IMR-90 (cell line): ENCODE data around the gene RASGEF1C. TPM values are rescaled to one million over a fixed set of nuclear protein-coding genes. Genes with fewer than 3 reads are reported as not detected.

Experiments
- ATAC-seq: fragments of 200-7000 bp; cut with Tn5 transposase; 2 replicates; pipeline ENCODE4 v1.9.1; 2020; ENCODE audit warnings: low read depth, mild to moderate bottlenecking, moderate library complexity
- BruUV-seq: library from RNA; stranded (reverse); fragments of 400-500 nt; replicated peaks from 2 replicates; lab custom pipeline; 2021; lab: Mats Ljungman, UMichigan
- CTCF ChIA-PET: fragments of 300-600 bp; formaldehyde crosslinking; extraction: SDS; loops from one replicate; lab custom pipeline; 2021; ENCODE audit warnings: antibody characterized with exemption; lab: Yijun Ruan, JAX
- POLR2A ChIA-PET: fragments of 300-600 bp; sonication (Branson Sonifier 250); formaldehyde crosslinking; loops from one replicate; lab custom pipeline; 2022; ENCODE audit warnings: antibody characterized with exemption; ENCODE audit not compliant: unreplicated experiment; lab: Charles Lee
- DNase-seq: peaks from one replicate; pipeline ENCODE4 v3.0.0; 2013
- H2AFZ ChIP-seq: replicated peaks from 2 replicates; pipeline ENCODE3; 2013; ENCODE audit warnings: low read length, mild to moderate bottlenecking; ENCODE audit not compliant: poor library complexity
- H2AK5ac ChIP-seq: 2 replicates; pipeline ENCODE4 v1.6.1; 2013; ENCODE audit warnings: low read depth, low read length, inconsistent platforms
- H2AK9ac ChIP-seq: replicated peaks from 2 replicates; pipeline ENCODE3; 2013; ENCODE audit warnings: mild to moderate bottlenecking, low read depth, low read length, moderate library complexity; ENCODE audit not compliant: poor library complexity
- H2BK120ac ChIP-seq: 2 replicates; pipeline ENCODE4 v1.6.1; 2013; ENCODE audit warnings: low read depth, low read length, inconsistent platforms
- H2BK15ac ChIP-seq: 3 replicates; pipeline ENCODE4 v1.6.1; 2013; ENCODE audit warnings: low read depth, low read length, inconsistent platforms
- H2BK20ac ChIP-seq: 2 replicates; pipeline ENCODE4 v1.6.1; 2013; ENCODE audit warnings: low read depth, mild to moderate bottlenecking, inconsistent platforms, low read length, moderate library complexity
- H2BK5ac ChIP-seq: 2 replicates; pipeline ENCODE4 v1.6.1; 2013; ENCODE audit warnings: mild to moderate bottlenecking, low read depth, low read length, inconsistent platforms; ENCODE audit not compliant: poor library complexity, severe bottlenecking
- H3K14ac ChIP-seq: replicated peaks from 2 replicates; pipeline ENCODE4 v1.6.1; 2013; ENCODE audit warnings: low read depth, low read length, inconsistent platforms
- H3K18ac ChIP-seq: 2 replicates; pipeline ENCODE4 v1.6.1; 2013; ENCODE audit warnings: low read depth, low read length, control low read depth
- H3K23ac ChIP-seq: 2 replicates; pipeline ENCODE4 v1.6.1; 2013; ENCODE audit warnings: low read depth, low read length, inconsistent platforms
- H3K27ac ChIP-seq: 2 replicates; pipeline ENCODE4 v1.5.1; 2013; ENCODE audit warnings: mild to moderate bottlenecking, control low read depth, low read length; ENCODE audit not compliant: insufficient read depth
- H3K27me3 ChIP-seq: 2 replicates; pipeline ENCODE4 v1.6.1; 2013; ENCODE audit warnings: low read length; ENCODE audit not compliant: control insufficient read depth, insufficient read depth
- H3K36me3 ChIP-seq: 2 replicates; pipeline ENCODE4 v1.6.1; 2013; ENCODE audit warnings: low read length, mixed read lengths; ENCODE audit not compliant: control insufficient read depth, insufficient read depth
- H3K4ac ChIP-seq: 2 replicates; pipeline ENCODE4 v1.6.1; 2013; ENCODE audit warnings: low read depth, low read length, inconsistent platforms
- H3K4me1 ChIP-seq: 2 replicates; pipeline ENCODE4 v1.6.1; 2013; ENCODE audit warnings: low read length, mixed read lengths; ENCODE audit not compliant: control insufficient read depth, insufficient read depth
- H3K4me2 ChIP-seq: 2 replicates; pipeline ENCODE4 v1.6.1; 2013; ENCODE audit warnings: low read depth, mild to moderate bottlenecking, control low read depth, low read length, moderate library complexity
- H3K4me3 ChIP-seq: 2 replicates; pipeline ENCODE4 v1.5.1; 2013; ENCODE audit warnings: low read depth, mild to moderate bottlenecking, control low read depth, low read length, moderate library complexity; ENCODE audit not compliant: insufficient read depth
- H3K56ac ChIP-seq: 2 replicates; pipeline ENCODE4 v1.6.1; 2013; ENCODE audit warnings: low read length, inconsistent platforms; ENCODE audit not compliant: insufficient read depth; ENCODE audit errors: extremely low read depth
- H3K79me1 ChIP-seq, 2 experiments: 2 replicates each; pipeline ENCODE4 v1.6.1; 2013; ENCODE audit warnings: low read length in 2 of 2, inconsistent platforms in 1 of 2, low read depth in 1 of 2
- H3K9ac ChIP-seq: 2 replicates; pipeline ENCODE4 v1.6.1; 2013; ENCODE audit warnings: low read depth, low read length, control low read depth
- H3K9me1 ChIP-seq: 2 replicates; pipeline ENCODE4 v1.6.1; 2013; ENCODE audit warnings: low read length, inconsistent platforms; ENCODE audit not compliant: insufficient read depth
- H3K9me3 ChIP-seq: 2 replicates; pipeline ENCODE4 v1.6.1; 2013; ENCODE audit warnings: low read length; ENCODE audit not compliant: control insufficient read depth, insufficient read depth
- H4K20me1 ChIP-seq: 2 replicates; pipeline ENCODE4 v1.6.1; 2013; ENCODE audit warnings: low read length, inconsistent platforms; ENCODE audit not compliant: insufficient read depth
- H4K5ac ChIP-seq: 2 replicates; pipeline ENCODE4 v1.6.1; 2013; ENCODE audit warnings: mild to moderate bottlenecking, low read depth, low read length, control low read depth
- H4K8ac ChIP-seq, 2 experiments: 2 replicates each; pipeline ENCODE4 v1.6.1; 2013; ENCODE audit warnings: low read depth in 2 of 2, low read length in 2 of 2, control low read depth in 1 of 2, inconsistent platforms in 1 of 2
- H4K91ac ChIP-seq: 2 replicates; pipeline ENCODE4 v1.6.1; 2013; ENCODE audit warnings: low read depth, low read length, inconsistent platforms; ENCODE audit not compliant: insufficient read depth
- BHLHE40 ChIP-seq: fragments of 150-350 bp; IDR thresholded peaks from 2 replicates; pipeline ENCODE4 v1.6.1; 2016; ENCODE audit warnings: mild to moderate bottlenecking, low read depth, low read length
- CEBPB ChIP-seq: IDR thresholded peaks from 2 replicates; pipeline ENCODE4 v1.6.1; 2012; ENCODE audit warnings: low read depth, low read length, improper control_type of control experiment
- CHD1 ChIP-seq: IDR thresholded peaks from 2 replicates; pipeline ENCODE4 v1.6.1; 2012; ENCODE audit warnings: low read depth, low read length, improper control_type of control experiment
- FOS ChIP-seq: fragments of 150-350 bp; IDR thresholded peaks from 2 replicates; pipeline ENCODE4 v1.6.1; 2016; ENCODE audit warnings: low read depth, low read length
- MAFK ChIP-seq: IDR thresholded peaks from 2 replicates; pipeline ENCODE4 v1.6.1; 2012; ENCODE audit warnings: low read depth, low read length, improper control_type of control experiment
- MAZ ChIP-seq: IDR thresholded peaks from 2 replicates; pipeline ENCODE4 v1.6.1; 2012; ENCODE audit warnings: low read depth, mild to moderate bottlenecking, low read length, improper control_type of control experiment, moderate library complexity, borderline replicate concordance
- MXI1 ChIP-seq: IDR thresholded peaks from 2 replicates; pipeline ENCODE4 v1.6.1; 2012; ENCODE audit warnings: low read depth, mild to moderate bottlenecking, low read length, moderate library complexity, borderline replicate concordance
- NFE2L2 ChIP-seq: fragments of 150-350 bp; IDR thresholded peaks from 2 replicates; pipeline ENCODE4 v1.6.1; 2016; ENCODE audit warnings: low read depth, mild to moderate bottlenecking, low read length
- POLR2A ChIP-seq: IDR thresholded peaks from 2 replicates; pipeline ENCODE4 v1.6.1; 2012; ENCODE audit warnings: mild to moderate bottlenecking, low read depth, low read length
- RAD21 ChIP-seq: IDR thresholded peaks from 2 replicates; pipeline ENCODE4 v1.6.1; 2012; ENCODE audit warnings: low read length, improper control_type of control experiment
- RCOR1 ChIP-seq: IDR thresholded peaks from 2 replicates; pipeline ENCODE4 v1.6.1; 2012; ENCODE audit warnings: mild to moderate bottlenecking, low read length, improper control_type of control experiment; ENCODE audit not compliant: insufficient replicate concordance
- RFX5 ChIP-seq: IDR thresholded peaks from 2 replicates; pipeline ENCODE4 v1.8.0; 2012; ENCODE audit warnings: low read depth, mild to moderate bottlenecking, low read length, moderate library complexity
- SMC3 ChIP-seq: fragments of 150-350 bp; IDR thresholded peaks from 2 replicates; pipeline ENCODE4 v1.6.1; 2016; ENCODE audit warnings: low read depth, mild to moderate bottlenecking, antibody characterized with exemption, low read length, moderate library complexity
- USF2 ChIP-seq: fragments of 150-350 bp; IDR thresholded peaks from 2 replicates; pipeline ENCODE4 v1.6.1; 2017; ENCODE audit warnings: mild to moderate bottlenecking, antibody characterized with exemption, low read length, low read depth
- WGBS, 2 experiments: methylation state at CpG; one replicate each; pipeline versions ENCODE4 v1.1.5 to v1.1.7; 2013; ENCODE audit warnings: missing lambda C conversion rate in 2 of 2; ENCODE audit not compliant: insufficient read length in 1 of 2; ENCODE audit errors: extremely low coverage in 2 of 2; 5-methylcytosine and 5-hydroxymethylcytosine counted together
- dilution Hi-C: fragments of 300-500 bp; cut with HindIII; formaldehyde crosslinking; loops from one replicate; pipeline ENCODE4 v1.14.3; 2018; ENCODE audit warnings: low sequenced_read_pairs; ENCODE audit not compliant: unreplicated experiment
- in situ Hi-C: fragments of 300-500 bp; cut with MboI; formaldehyde crosslinking; loops from 3 replicates; pipeline ENCODE4 v1.14.3; 2019; ENCODE audit warnings: low sequenced_read_pairs, inconsistent platforms, mixed read lengths
- intact Hi-C: fragments of 100-400 bp; cut with micrococcal nuclease; formaldehyde crosslinking; loops from 2 replicates; pipeline ENCODE4 v1.10.0; 2022
- polyA plus RNA-seq, 3 experiments: library from polyadenylated mRNA; depleted of rRNA; stranded (reverse); fragments of >200 nt; gene quantifications; 2 replicates each; pipeline ENCODE4 v1.2.3, GENCODE V29; 2012; ENCODE audit warnings: low replicate concordance in 1 of 3
- total RNA-seq: library from RNA; depleted of rRNA; stranded (reverse); fragments of >200 nt; gene quantifications from 2 replicates; pipeline ENCODE4 v1.2.3, GENCODE V29; 2012
- TF ChIP-seq, protein P1 (sequence below): fragments of 150-350 bp; IDR thresholded peaks from 2 replicates; pipeline ENCODE4 v1.6.1; 2016; ENCODE audit warnings: low read depth, mild to moderate bottlenecking, low read length, moderate library complexity, borderline replicate concordance
- TF ChIP-seq, protein P2 (sequence below): conservative IDR thresholded peaks from 2 replicates; pipeline ENCODE4 v1.5.1; 2012; ENCODE audit warnings: mild to moderate bottlenecking, low read depth, low read length, improper control_type of control experiment

RASGEF1C gene
- total and polyA plus RNA-seq, 2 of the 4 experiments (the other 2 are of a cell fraction): not detected

DNA sequence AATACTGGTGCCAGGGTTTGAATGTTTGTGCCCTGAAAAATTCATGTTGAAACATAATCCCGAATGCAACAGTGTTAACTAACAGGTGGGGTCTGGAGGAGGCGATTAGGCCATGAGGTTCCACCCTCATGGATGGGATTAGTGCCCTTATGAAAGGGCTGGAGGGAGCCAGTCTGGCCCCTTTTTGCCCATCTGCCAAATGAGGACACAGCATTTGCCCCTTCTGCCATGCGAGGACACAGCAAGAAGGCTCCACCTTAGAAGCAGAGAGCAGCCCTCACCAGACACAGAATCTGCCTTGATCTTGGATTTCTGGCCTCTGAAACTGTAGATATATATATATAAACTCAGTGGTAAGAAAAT is 104.9 kb downstream of the RASGEF1C start:
- dilution Hi-C loops (no loop called here), in situ Hi-C loops (no loop called here), intact Hi-C loops (no loop called here)
- Histone ChIP-seq H3K9me1 (no peaks in the 10 kb centered on the region), H3K36me3 (no peaks in the 10 kb centered on the region), H3K79me1 (no peaks in the 10 kb centered on the region), H4K20me1 (no peaks in the 10 kb centered on the region), H3K4me1 (no peaks in the 10 kb centered on the region), H3K18ac (no peak overlapping the region), H2AK5ac (no peak overlapping the region), H3K23ac (no peak overlapping the region), H3K27me3 (peaks cover 1% of the 10 kb centered on the region; the same call in 1 of the 2 replicates), H3K14ac (no peak overlapping the region), H4K5ac (no peak overlapping the region), H3K9ac (no peak overlapping the region), H3K4ac (no peak overlapping the region), H2BK20ac (no peak overlapping the region), H4K8ac (no peak overlapping the region), H2AFZ (no peak overlapping the region), H3K27ac (no peak overlapping the region), H2BK15ac (no peak overlapping the region), H2AK9ac (no peak overlapping the region), H3K56ac (no peak overlapping the region), H3K4me3 (no peak overlapping the region), H2BK120ac (no peak overlapping the region), H4K91ac (no peak overlapping the region), H3K4me2 (no peak overlapping the region), H3K9me3 (peaks cover 3% of the 10 kb centered on the region; the same call in 1 of the 2 replicates), H2BK5ac (no peak overlapping the region)
- no peak for DNase-seq
- BruUV-seq: no TSS peak
- WGBS, 2 experiments: no CpG with 5 or more reads among the region's 3 CpGs
- peak; percentile 16; the same call in 1 of the 2 replicates for ATAC-seq
- ChIA-PET POLR2A (no interaction called here), CTCF (no interaction called here)
- TF ChIP-seq, protein P1, sequence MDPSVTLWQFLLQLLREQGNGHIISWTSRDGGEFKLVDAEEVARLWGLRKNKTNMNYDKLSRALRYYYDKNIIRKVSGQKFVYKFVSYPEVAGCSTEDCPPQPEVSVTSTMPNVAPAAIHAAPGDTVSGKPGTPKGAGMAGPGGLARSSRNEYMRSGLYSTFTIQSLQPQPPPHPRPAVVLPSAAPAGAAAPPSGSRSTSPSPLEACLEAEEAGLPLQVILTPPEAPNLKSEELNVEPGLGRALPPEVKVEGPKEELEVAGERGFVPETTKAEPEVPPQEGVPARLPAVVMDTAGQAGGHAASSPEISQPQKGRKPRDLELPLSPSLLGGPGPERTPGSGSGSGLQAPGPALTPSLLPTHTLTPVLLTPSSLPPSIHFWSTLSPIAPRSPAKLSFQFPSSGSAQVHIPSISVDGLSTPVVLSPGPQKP: no peak
- no peak for TF ChIP-seq RAD21
- TF ChIP-seq FOS: no peak
- TF ChIP-seq MAZ: no peak
- no peak for TF ChIP-seq RCOR1
- TF ChIP-seq, protein P2, sequence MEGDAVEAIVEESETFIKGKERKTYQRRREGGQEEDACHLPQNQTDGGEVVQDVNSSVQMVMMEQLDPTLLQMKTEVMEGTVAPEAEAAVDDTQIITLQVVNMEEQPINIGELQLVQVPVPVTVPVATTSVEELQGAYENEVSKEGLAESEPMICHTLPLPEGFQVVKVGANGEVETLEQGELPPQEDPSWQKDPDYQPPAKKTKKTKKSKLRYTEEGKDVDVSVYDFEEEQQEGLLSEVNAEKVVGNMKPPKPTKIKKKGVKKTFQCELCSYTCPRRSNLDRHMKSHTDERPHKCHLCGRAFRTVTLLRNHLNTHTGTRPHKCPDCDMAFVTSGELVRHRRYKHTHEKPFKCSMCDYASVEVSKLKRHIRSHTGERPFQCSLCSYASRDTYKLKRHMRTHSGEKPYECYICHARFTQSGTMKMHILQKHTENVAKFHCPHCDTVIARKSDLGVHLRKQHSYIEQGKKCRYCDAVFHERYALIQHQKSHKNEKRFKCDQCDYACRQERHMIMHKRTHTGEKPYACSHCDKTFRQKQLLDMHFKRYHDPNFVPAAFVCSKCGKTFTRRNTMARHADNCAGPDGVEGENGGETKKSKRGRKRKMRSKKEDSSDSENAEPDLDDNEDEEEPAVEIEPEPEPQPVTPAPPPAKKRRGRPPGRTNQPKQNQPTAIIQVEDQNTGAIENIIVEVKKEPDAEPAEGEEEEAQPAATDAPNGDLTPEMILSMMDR: no peak
- TF ChIP-seq RFX5: no peak
- TF ChIP-seq BHLHE40: no peak
- no peak for TF ChIP-seq NFE2L2
- TF ChIP-seq CEBPB: no peak
- TF ChIP-seq CHD1: no peak
- TF ChIP-seq POLR2A: no peak
- no peak for TF ChIP-seq MXI1
- no peak for TF ChIP-seq MAFK
- no peak for TF ChIP-seq USF2
- TF ChIP-seq SMC3: no peak
